NB4 (cell line): ENCODE measurements around the gene TUBA3D.
"Not testable (repeated sequence)": the region's sequence is repeated elsewhere in the genome, so short reads cannot be mapped to it uniquely, and the experiment has no call there.

Source experiments
- CTCF ChIP-seq: IDR thresholded peaks from one replicate; pipeline ENCODE4 v1.5.1; 2012; ENCODE audit warnings: low read depth, low read length
- POLR2A ChIP-seq: IDR thresholded peaks from 2 replicates; pipeline ENCODE4 v1.6.1; 2011; ENCODE audit warnings: mild to moderate bottlenecking; ENCODE audit not compliant: insufficient read length; ENCODE audit errors: extremely low read depth

- TF ChIP-seq CTCF, POLR2A: not testable (repeated sequence)
Measured at GRCh38 chr2:131445515-131445797, 30.5 kb upstream of the TUBA3D start.
